HEK293T (cell line): ENCODE data around the gene NOXA1.

ENCODE experiments used
- CTCF ChIA-PET: fragments of 350-600 bp; formaldehyde crosslinking; extraction: SDS; loops from one replicate; lab custom pipeline; 2021; ENCODE audit warnings: antibody characterized with exemption, inconsistent platforms; lab: Yijun Ruan, JAX
- POLR2A ChIA-PET: fragments of 350-600 bp; formaldehyde crosslinking; extraction: SDS; loops from one replicate; lab custom pipeline; 2020; ENCODE audit warnings: antibody characterized with exemption, inconsistent platforms; lab: Yijun Ruan, JAX
- DNase-seq: peaks from one replicate; pipeline ENCODE4 v3.0.0; 2012; ENCODE audit warnings: mixed read lengths; ENCODE audit errors: extremely low spot score
- ARNT ChIP-seq: fragments of 450-650 bp; IDR thresholded peaks from 2 replicates; pipeline ENCODE4 v1.6.1; 2017; ENCODE audit warnings: mild to moderate bottlenecking
- BHLHE40 ChIP-seq: fragments of 450-650 bp; IDR thresholded peaks from 2 replicates; pipeline ENCODE4 v1.6.1; 2016; ENCODE audit warnings: mild to moderate bottlenecking, moderate library complexity, borderline replicate concordance
- CTBP1 ChIP-seq: fragments of 450-650 bp; IDR thresholded peaks from 2 replicates; pipeline ENCODE4 v1.6.1; 2016; ENCODE audit warnings: borderline replicate concordance
- ELF4 ChIP-seq: fragments of 450-650 bp; IDR thresholded peaks from 2 replicates; pipeline ENCODE4 v1.6.1; 2017; ENCODE audit warnings: antibody characterized with exemption
- FOXA1 ChIP-seq: fragments of 450-650 bp; IDR thresholded peaks from 2 replicates; pipeline ENCODE4 v1.6.1; 2016; ENCODE audit warnings: mild to moderate bottlenecking
- FOXK2 ChIP-seq: fragments of 450-650 bp; IDR thresholded peaks from 2 replicates; pipeline ENCODE4 v1.6.1; 2016; ENCODE audit warnings: mild to moderate bottlenecking
- FOXM1 ChIP-seq: fragments of 450-650 bp; IDR thresholded peaks from 2 replicates; pipeline ENCODE4 v1.6.1; 2017; ENCODE audit warnings: mild to moderate bottlenecking, borderline replicate concordance
- HDGF ChIP-seq: fragments of 450-650 bp; IDR thresholded peaks from 2 replicates; pipeline ENCODE4 v1.6.1; 2017; ENCODE audit warnings: antibody characterized with exemption, borderline replicate concordance
- L3MBTL2 ChIP-seq: fragments of 450-650 bp; conservative IDR thresholded peaks from 2 replicates; pipeline ENCODE4 v1.6.1; 2016; ENCODE audit warnings: mild to moderate bottlenecking
- LEF1 ChIP-seq: fragments of 450-650 bp; IDR thresholded peaks from 2 replicates; pipeline ENCODE4 v1.6.1; 2017; ENCODE audit warnings: mild to moderate bottlenecking, borderline replicate concordance
- NFRKB ChIP-seq: fragments of 450-650 bp; IDR thresholded peaks from 2 replicates; pipeline ENCODE4 v1.6.1; 2016; ENCODE audit warnings: mild to moderate bottlenecking, moderate library complexity
- PKNOX1 ChIP-seq: fragments of 450-650 bp; IDR thresholded peaks from 2 replicates; pipeline ENCODE4 v1.6.1; 2016
- SP1 ChIP-seq: fragments of 450-650 bp; IDR thresholded peaks from 2 replicates; pipeline ENCODE4 v1.6.1; 2017
- SUZ12 ChIP-seq: fragments of 450-650 bp; IDR thresholded peaks from 2 replicates; pipeline ENCODE4 v1.6.1; 2016; ENCODE audit warnings: mild to moderate bottlenecking
- TARDBP ChIP-seq: fragments of 450-650 bp; IDR thresholded peaks from 2 replicates; pipeline ENCODE4 v1.6.1; 2016
- ZNF384 ChIP-seq: fragments of 450-650 bp; IDR thresholded peaks from 2 replicates; pipeline ENCODE4 v1.6.1; 2016

Gene NOXA1

GRCh38 chr9:137396634-137397367, 26.4 kb upstream of the NOXA1 start:
- ChIA-PET POLR2A (interaction anchor here (1.6 kb wide), 1 partner anchor 95 kb away, joined by 3 read pairs; the partner anchor contains the start of gene NRARP), CTCF (no interaction called here)
- no peak for TF ChIP-seq SUZ12
- DNase-seq = no peak

- no peak for DNase-seq
- ChIA-PET POLR2A (no interaction called here), CTCF (no interaction called here)
- TF ChIP-seq FOXM1 (no peak), CTBP1 (no peak), L3MBTL2 (no peak), SP1 (no peak)
Observed at GRCh38 chr9:137397675-137398423, 25.3 kb upstream of the NOXA1 start.

- TF ChIP-seq FOXK2 (no peak), FOXA1 (no peak)
- ChIA-PET POLR2A (no interaction called here), CTCF (no interaction called here)
- DNase-seq = no peak
Observed at GRCh38 chr9:137398561-137399468, 24.4 kb upstream of the NOXA1 start.

GRCh38 chr9:137402746-137403145, 20.4 kb upstream of the NOXA1 start:
- no peak for TF ChIP-seq FOXK2
- TF ChIP-seq LEF1 = no peak
- TF ChIP-seq ELF4 = no peak
- TF ChIP-seq TARDBP = no peak
- TF ChIP-seq NFRKB = no peak
- no peak for TF ChIP-seq SUZ12
- TF ChIP-seq PKNOX1 = no peak
- TF ChIP-seq ARNT = no peak
- CTCF ChIA-PET = no interaction called here
- POLR2A ChIA-PET = no interaction called here
- DNase-seq = no peak

GRCh38 chr9:137403269-137403668, 19.9 kb upstream of the NOXA1 start:
- no peak for TF ChIP-seq FOXM1
- no peak for TF ChIP-seq SUZ12
- TF ChIP-seq FOXA1 = no peak
- no peak for TF ChIP-seq L3MBTL2
- no peak for TF ChIP-seq CTBP1
- no peak for TF ChIP-seq HDGF
- TF ChIP-seq TARDBP = no peak
- no peak for TF ChIP-seq ZNF384
- TF ChIP-seq ELF4 = no peak
- no peak for TF ChIP-seq SP1
- TF ChIP-seq BHLHE40 = no peak
- TF ChIP-seq NFRKB = no peak
- no peak for TF ChIP-seq LEF1
- no peak for TF ChIP-seq PKNOX1
- TF ChIP-seq ARNT = no peak
- no peak for TF ChIP-seq FOXK2
- ChIA-PET POLR2A (no interaction called here), CTCF (no interaction called here)
- DNase-seq = no peak

- no peak for TF ChIP-seq SP1
- no peak for TF ChIP-seq L3MBTL2
- no peak for TF ChIP-seq ZNF384
- no peak for TF ChIP-seq SUZ12
- DNase-seq = no peak
- ChIA-PET CTCF (no interaction called here), POLR2A (no interaction called here)
Observed at GRCh38 chr9:137404961-137405567, 18.1 kb upstream of the NOXA1 start.

GRCh38 chr9:137405677-137406081, 17.5 kb upstream of the NOXA1 start:
- TF ChIP-seq FOXK2 (no peak), TARDBP (no peak), BHLHE40 (no peak), L3MBTL2 (no peak), LEF1 (no peak), PKNOX1 (no peak), FOXA1 (no peak), NFRKB (no peak), ELF4 (no peak), ARNT (no peak), FOXM1 (no peak), SP1 (no peak), ZNF384 (no peak), HDGF (no peak), SUZ12 (no peak), CTBP1 (no peak)
- ChIA-PET POLR2A (no interaction called here), CTCF (interaction anchor here (0.6 kb wide), 1 partner anchor 123 kb away, joined by 3 read pairs; no protein-coding TSS in a partner anchor)
- no peak for DNase-seq
